Measurements from ENCODE around the gene WLS. TPM values are rescaled to one million over a fixed set of nuclear protein-coding genes. Genes with fewer than 3 reads are reported as not detected.
A peak's percentile ranks its signal among the peaks of the same experiment; 100 is the strongest.

WLS gene
- total and polyA plus RNA-seq, 7 donors: 12.6 to 188 (median 99.2) TPM

- Histone ChIP-seq H3K4me1 (peaks cover 0 to 8% (median 0%) of the 10 kb centered on the region in 4 donors), H3K27ac (no peak overlapping the region), H3K36me3 (peaks cover 6 to 51% (median 20%) of the 10 kb centered on the region in 4 donors), H3K9me3 (no peaks in the 10 kb centered on the region), H3K4me3 (no peak overlapping the region), H3K27me3 (no peaks in the 10 kb centered on the region)
- no peak for DNase-seq
- WGBS, 2 donors: 90% methylated on average over 1 of the region's 1 CpG
- TF ChIP-seq EP300 (IDR thresholded peaks at IDR 0.05): no peak
- no peak for TF ChIP-seq POLR2AphosphoS5 (IDR thresholded peaks at IDR 0.05)
- no peak for TF ChIP-seq POLR2A (IDR thresholded peaks at IDR 0.05)
- TF ChIP-seq, protein P1, sequence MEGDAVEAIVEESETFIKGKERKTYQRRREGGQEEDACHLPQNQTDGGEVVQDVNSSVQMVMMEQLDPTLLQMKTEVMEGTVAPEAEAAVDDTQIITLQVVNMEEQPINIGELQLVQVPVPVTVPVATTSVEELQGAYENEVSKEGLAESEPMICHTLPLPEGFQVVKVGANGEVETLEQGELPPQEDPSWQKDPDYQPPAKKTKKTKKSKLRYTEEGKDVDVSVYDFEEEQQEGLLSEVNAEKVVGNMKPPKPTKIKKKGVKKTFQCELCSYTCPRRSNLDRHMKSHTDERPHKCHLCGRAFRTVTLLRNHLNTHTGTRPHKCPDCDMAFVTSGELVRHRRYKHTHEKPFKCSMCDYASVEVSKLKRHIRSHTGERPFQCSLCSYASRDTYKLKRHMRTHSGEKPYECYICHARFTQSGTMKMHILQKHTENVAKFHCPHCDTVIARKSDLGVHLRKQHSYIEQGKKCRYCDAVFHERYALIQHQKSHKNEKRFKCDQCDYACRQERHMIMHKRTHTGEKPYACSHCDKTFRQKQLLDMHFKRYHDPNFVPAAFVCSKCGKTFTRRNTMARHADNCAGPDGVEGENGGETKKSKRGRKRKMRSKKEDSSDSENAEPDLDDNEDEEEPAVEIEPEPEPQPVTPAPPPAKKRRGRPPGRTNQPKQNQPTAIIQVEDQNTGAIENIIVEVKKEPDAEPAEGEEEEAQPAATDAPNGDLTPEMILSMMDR (IDR thresholded peaks at IDR 0.05): no peak
- intact Hi-C loops (cut with DNase I): no loop called here
Observed at GRCh38 chr1:68160021-68160420, 72.3 kb downstream of the WLS start.

DNA sequence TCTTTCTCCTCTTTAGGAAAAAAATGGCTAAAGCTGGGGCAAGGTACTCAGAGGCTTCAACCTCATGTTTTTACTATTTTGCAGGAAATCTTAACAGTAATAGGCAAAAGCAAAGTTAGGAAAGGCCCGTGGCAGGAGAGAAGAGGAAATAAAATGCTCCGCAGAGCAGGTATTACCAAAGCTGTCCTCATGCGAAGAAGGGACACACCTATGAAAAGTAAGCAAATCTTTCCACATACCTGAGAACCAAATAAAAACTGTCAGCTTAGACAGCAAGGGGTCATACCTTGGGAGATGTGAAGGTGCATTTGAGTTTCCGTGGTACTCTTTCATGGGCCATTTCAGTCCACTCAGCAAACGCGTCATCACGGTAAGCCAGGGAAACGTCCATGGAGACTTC, 73.5 kb downstream of the WLS start:
- Histone ChIP-seq H3K27me3 (no peaks in the 10 kb centered on the region), H3K36me3 (peaks cover 6 to 62% (median 21%) of the 10 kb centered on the region in 4 donors), H3K4me3 (no peak overlapping the region), H3K9me3 (no peaks in the 10 kb centered on the region), H3K27ac (no peak overlapping the region), H3K4me1 (peaks cover 0 to 8% (median 0%) of the 10 kb centered on the region in 4 donors)
- DNase-seq: no peak
- 54 to 74% methylated on average over 8 of the region's 8 CpGs for WGBS, 2 donors
- TF ChIP-seq, protein P1 (IDR thresholded peaks at IDR 0.05): no peak
- no peak for TF ChIP-seq POLR2A (IDR thresholded peaks at IDR 0.05)
- no peak for TF ChIP-seq EP300 (IDR thresholded peaks at IDR 0.05)
- no peak for TF ChIP-seq POLR2AphosphoS5 (IDR thresholded peaks at IDR 0.05)
- intact Hi-C loops (cut with DNase I): no loop called here

DNA sequence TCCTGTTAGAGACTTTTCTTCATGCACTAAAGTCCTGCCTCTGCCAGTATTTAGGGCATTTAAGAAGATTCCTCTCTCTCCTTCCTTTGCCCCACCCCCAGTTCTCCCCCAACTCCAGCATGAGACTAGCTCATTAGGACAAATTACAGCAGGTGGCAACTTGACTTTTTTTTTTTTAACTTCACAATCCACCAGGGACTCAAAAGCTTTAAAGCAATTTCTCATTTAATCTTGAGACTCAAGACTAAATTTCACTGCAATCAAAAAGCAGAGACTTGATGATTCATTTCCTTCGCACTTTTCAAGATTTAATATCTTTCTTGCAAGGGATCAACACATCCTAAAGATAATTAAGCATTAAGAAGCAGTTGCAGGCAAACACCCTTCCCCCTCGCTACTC, 74.9 kb downstream of the WLS start:
- no peak for DNase-seq
- TF ChIP-seq EP300 (IDR thresholded peaks at IDR 0.05): no peak
- TF ChIP-seq POLR2A (IDR thresholded peaks at IDR 0.05): no peak
- no peak for TF ChIP-seq POLR2AphosphoS5 (IDR thresholded peaks at IDR 0.05)
- TF ChIP-seq, protein P1 (IDR thresholded peaks at IDR 0.05): no peak
- no peaks in the 10 kb centered on the region for H3K27me3 ChIP-seq
- 91 to 95% methylated on average over 2 of the region's 2 CpGs for WGBS, 2 donors
- H3K9me3 ChIP-seq: no peaks in the 10 kb centered on the region
- peaks cover 17 to 67% (median 31%) of the 10 kb centered on the region in 4 donors for H3K36me3 ChIP-seq
- no peak overlapping the region for H3K4me3 ChIP-seq
- peaks cover 0 to 8% (median 0%) of the 10 kb centered on the region in 4 donors for H3K4me1 ChIP-seq
- peak overlapping the region in 1 of 4 donors; percentile 29 for H3K27ac ChIP-seq
- intact Hi-C loops (cut with DNase I): no loop called here

- Histone ChIP-seq H3K27me3 (no peaks in the 10 kb centered on the region), H3K36me3 (peaks cover 21 to 95% (median 52%) of the 10 kb centered on the region in 4 donors), H3K9me3 (no peaks in the 10 kb centered on the region), H3K27ac (peak overlapping the region in 1 of 4 donors; percentile 71), H3K4me1 (peaks cover 0 to 22% (median 6%) of the 10 kb centered on the region in 4 donors), H3K4me3 (no peak overlapping the region)
- DNase-seq: no peak
- no peak for TF ChIP-seq POLR2AphosphoS5 (IDR thresholded peaks at IDR 0.05)
- TF ChIP-seq, protein P1 (IDR thresholded peaks at IDR 0.05): no peak
- TF ChIP-seq POLR2A (IDR thresholded peaks at IDR 0.05): no peak
- TF ChIP-seq EP300 (IDR thresholded peaks at IDR 0.05): no peak
- 86 to 95% methylated on average over 3 of the region's 3 CpGs for WGBS, 2 donors
- intact Hi-C loops (cut with DNase I): no loop called here
Observed at GRCh38 chr1:68151690-68152089, 80.6 kb downstream of the WLS start.

- DNase-seq: no peak
- H3K36me3 ChIP-seq: peaks cover 21 to 96% (median 47%) of the 10 kb centered on the region in 4 donors
- peak overlapping the region in 2 of 4 donors; percentile 70 to 71 for H3K27ac ChIP-seq
- H3K4me3 ChIP-seq: no peak overlapping the region
- TF ChIP-seq POLR2A (IDR thresholded peaks at IDR 0.05) (no peak), EP300 (IDR thresholded peaks at IDR 0.05) (no peak)
- TF ChIP-seq, protein P1 (IDR thresholded peaks at IDR 0.05): no peak
- no peaks in the 10 kb centered on the region for H3K27me3 ChIP-seq
- H3K9me3 ChIP-seq: no peaks in the 10 kb centered on the region
- WGBS, 2 donors: 90% methylated on average over 8 of the region's 8 CpGs
- intact Hi-C loops (cut with DNase I): no loop called here
- H3K4me1 ChIP-seq: peaks cover 0 to 22% (median 10%) of the 10 kb centered on the region in 4 donors
Observed at GRCh38 chr1:68149907-68150306, 82.4 kb downstream of the WLS start.
